SIG-M5 treated with dmso at 0.1 percent for 504 hours (cell line): ENCODE results near the gene ESPNL.
A peak's percentile ranks its signal among the peaks of the same experiment; 100 is the strongest.
"Not testable (repeated sequence)": the region's sequence is repeated elsewhere in the genome, so short reads cannot be mapped to it uniquely, and the experiment has no call there.

ENCODE experiments used
- DNase-seq: peaks from one replicate; lab custom pipeline; 2025; ENCODE audit not compliant: unreplicated experiment; lab: John Stamatoyannopoulos, UW

Gene ESPNL

GRCh38 chr2:238100049-238100820 is at the start of gene ESPNL:
ESPNL (plus strand) TSS chr2:238100340; CDS start chr2:238100420, 80 bp downstream.
- no peak for DNase-seq

GRCh38 chr2:238053191-238053776 is 46.9 kb upstream of the ESPNL start:
- peak; percentile 10 for DNase-seq

GRCh38 chr2:238055841-238056240 is 44.3 kb upstream of the ESPNL start:
- no peak for DNase-seq

GRCh38 chr2:238057696-238058575 is 42.2 kb upstream of the ESPNL start:
- not testable (repeated sequence) for DNase-seq

GRCh38 chr2:238059505-238059904 is 40.6 kb upstream of the ESPNL start:
- DNase-seq: no peak

- peak; percentile 23 for DNase-seq
Observed at GRCh38 chr2:238060096-238060541, 40.0 kb upstream of the ESPNL start.

GRCh38 chr2:238060542-238061314 is 39.4 kb upstream of the ESPNL start, which contains the start of gene SCLY:
SCLY (plus strand) TSS chr2:238061001; CDS start chr2:238061055, 54 bp downstream.
- peak; percentile 94 for DNase-seq

- DNase-seq: peak; percentile 40
Observed at GRCh38 chr2:238061315-238062202, 38.6 kb upstream of the ESPNL start.

GRCh38 chr2:238063414-238064189 is 36.5 kb upstream of the ESPNL start:
- DNase-seq: no peak

GRCh38 chr2:238064376-238064775 is 35.8 kb upstream of the ESPNL start:
- DNase-seq: no peak

GRCh38 chr2:238065071-238065846 is 34.9 kb upstream of the ESPNL start:
- DNase-seq: no peak

- no peak for DNase-seq
Observed at GRCh38 chr2:238066218-238066617, 33.9 kb upstream of the ESPNL start.

- DNase-seq: not testable (repeated sequence)
Observed at GRCh38 chr2:238066718-238067117, 33.4 kb upstream of the ESPNL start.

- no peak for DNase-seq
Observed at GRCh38 chr2:238067939-238068338, 32.2 kb upstream of the ESPNL start.

GRCh38 chr2:238069021-238069709 is 31.0 kb upstream of the ESPNL start:
- no peak for DNase-seq

- no peak for DNase-seq
Observed at GRCh38 chr2:238069877-238070276, 30.3 kb upstream of the ESPNL start.

GRCh38 chr2:238075397-238075796 is 24.7 kb upstream of the ESPNL start:
- no peak for DNase-seq

- no peak for DNase-seq
Observed at GRCh38 chr2:238077292-238077691, 22.8 kb upstream of the ESPNL start.
